HepG2 (cell line): Measurements from ENCODE around the gene MIX23. TPM values are rescaled to one million over a fixed set of nuclear protein-coding genes. Genes with fewer than 3 reads are reported as not detected.

Source experiments
- ADNP ChIP-seq: sonication (generic); formaldehyde crosslinking; IDR thresholded peaks from 2 replicates; pipeline ENCODE4 v1.4.0; 2020; ENCODE audit warnings: missing genetic modification reagents
- CBFB ChIP-seq: sonication (generic); formaldehyde crosslinking; IDR thresholded peaks from 2 replicates; pipeline ENCODE4 v1.4.0; 2020; ENCODE audit warnings: missing genetic modification reagents
- FOXJ3 ChIP-seq: sonication (generic); formaldehyde crosslinking; IDR thresholded peaks from 2 replicates; pipeline ENCODE4 v1.4.0; 2020; ENCODE audit warnings: missing genetic modification reagents, mild to moderate bottlenecking, borderline replicate concordance
- FOXO4 ChIP-seq: sonication (generic); formaldehyde crosslinking; conservative IDR thresholded peaks from 2 replicates; pipeline ENCODE4 v1.8.1; 2023; ENCODE audit warnings: missing genetic modification reagents
- GFI1 ChIP-seq: sonication (generic); formaldehyde crosslinking; IDR thresholded peaks from 2 replicates; pipeline ENCODE4 v1.5.0; 2020; ENCODE audit warnings: missing genetic modification reagents, mild to moderate bottlenecking, borderline replicate concordance
- HMG20B ChIP-seq: conservative IDR thresholded peaks from 2 replicates; pipeline ENCODE4 v1.6.1; 2016; ENCODE audit warnings: missing genetic modification reagents, missing compliant biosample characterization
- HNF4A ChIP-seq: sonication (generic); formaldehyde crosslinking; IDR thresholded peaks from 2 replicates; pipeline ENCODE4 v1.4.0; 2020; ENCODE audit warnings: missing genetic modification reagents
- HOXD1 ChIP-seq: sonication (generic); formaldehyde crosslinking; IDR thresholded peaks from 2 replicates; pipeline ENCODE4 v1.5.0; 2020; ENCODE audit warnings: missing genetic modification reagents
- MAX ChIP-seq: IDR thresholded peaks from 2 replicates; pipeline ENCODE4 v1.6.1; 2012; ENCODE audit warnings: inconsistent platforms
- PHF21A ChIP-seq: sonication (generic); formaldehyde crosslinking; IDR thresholded peaks from 2 replicates; pipeline ENCODE4 v1.5.0; 2020; ENCODE audit warnings: mild to moderate bottlenecking, missing genetic modification reagents
- SIX4 ChIP-seq: sonication (generic); formaldehyde crosslinking; IDR thresholded peaks from 2 replicates; pipeline ENCODE4 v1.4.0; 2020; ENCODE audit warnings: missing genetic modification reagents
- TARDBP ChIP-seq: sonication (generic); formaldehyde crosslinking; IDR thresholded peaks from 2 replicates; pipeline ENCODE4 v1.8.0; 2022; ENCODE audit warnings: mild to moderate bottlenecking, missing genetic modification reagents
- TFDP2 ChIP-seq: sonication (generic); formaldehyde crosslinking; IDR thresholded peaks from 2 replicates; pipeline ENCODE4 v1.4.0; 2020; ENCODE audit warnings: missing genetic modification reagents
- XRCC5 ChIP-seq: fragments of 200-400 bp; formaldehyde crosslinking; optimal IDR thresholded peaks from 2 replicates; pipeline ENCODE3; 2017; ENCODE audit warnings: mild to moderate bottlenecking, low read length
- ZMYM4 ChIP-seq: sonication (generic); formaldehyde crosslinking; IDR thresholded peaks from 2 replicates; pipeline ENCODE4 v1.8.1; 2023; ENCODE audit warnings: mild to moderate bottlenecking, missing genetic modification reagents
- ZNF124 ChIP-seq: sonication (generic); formaldehyde crosslinking; IDR thresholded peaks from 2 replicates; pipeline ENCODE4 v1.4.0; 2020; ENCODE audit warnings: missing genetic modification reagents
- ZNF441 ChIP-seq: sonication (generic); formaldehyde crosslinking; IDR thresholded peaks from 2 replicates; pipeline ENCODE4 v1.7.0; 2021; ENCODE audit warnings: missing genetic modification reagents, borderline replicate concordance
- ZNF512B ChIP-seq: sonication (generic); formaldehyde crosslinking; IDR thresholded peaks from 2 replicates; pipeline ENCODE4 v1.5.1; 2020; ENCODE audit warnings: missing genetic modification reagents, mild to moderate bottlenecking, borderline replicate concordance
- ZNF574 ChIP-seq: sonication (generic); formaldehyde crosslinking; IDR thresholded peaks from 2 replicates; pipeline ENCODE4 v1.4.0; 2020; ENCODE audit warnings: missing genetic modification reagents
- ZNF605 ChIP-seq: sonication (generic); formaldehyde crosslinking; IDR thresholded peaks from 2 replicates; pipeline ENCODE4 v1.8.0; 2022; ENCODE audit warnings: mild to moderate bottlenecking, missing genetic modification reagents
- ZNF670 ChIP-seq: sonication (generic); formaldehyde crosslinking; IDR thresholded peaks from 2 replicates; pipeline ENCODE4 v1.8.0; 2022; ENCODE audit warnings: mild to moderate bottlenecking, missing genetic modification reagents, borderline replicate concordance
- polyA plus RNA-seq, 8 experiments: library from polyadenylated mRNA; depleted of rRNA in 3 of 8; stranded (reverse) in 7 of 8; unstranded in 1 of 8; fragments of >200 nt; fragmentation: Illumina TruSeq in 4 of 8; extraction: Trizol in 4 of 8; gene quantifications; 2 replicates each; pipeline versions ENCODE4 v1.2.1 to v1.2.3, GENCODE V29; 2011 to 2016; ENCODE audit warnings: low read depth in 4 of 8, missing spikeins in 1 of 8, mixed read lengths in 1 of 8; ENCODE audit not compliant: insufficient read depth in 1 of 8
- total RNA-seq, 5 experiments: library from RNA; depleted of rRNA; stranded (reverse); fragments of >200 nt; fragmentation: Illumina TruSeq; extraction: Trizol; gene quantifications; 2 replicates each; pipeline ENCODE4 v1.2.3, GENCODE V29; 2016; ENCODE audit warnings: low read depth in 1 of 5

Gene MIX23
- total and polyA plus RNA-seq, 2 of the 13 experiments (the other 11 are each of a cell fraction or from before 2014, with no cell fraction given), result 20.0 to 152 TPM

- 0 out of 2 replicates have a peak, but pooled peaks have one; percentile 24 for TF ChIP-seq MAX
- TF ChIP-seq ZNF574 (CRISPR knock-in tag), result peak; percentile 57
- peak; percentile 62; the same call in 1 of the 2 replicates for TF ChIP-seq CBFB (CRISPR knock-in tag)
- peak; percentile 54; the same call in 1 of the 2 replicates for TF ChIP-seq SIX4 (CRISPR knock-in tag)
- peak; percentile 60; the same call in 1 of the 2 replicates for TF ChIP-seq ZNF124
- TF ChIP-seq ZNF441, result peak; percentile 63; the same call in 1 of the 2 replicates
- 0 out of 2 replicates have a peak, but pooled peaks have one; percentile 76 for TF ChIP-seq FOXO4 (CRISPR knock-in tag)
- TF ChIP-seq PHF21A (CRISPR knock-in tag), result peak; percentile 88; the same call in 1 of the 2 replicates
- peak; percentile 85; the same call in 1 of the 2 replicates for TF ChIP-seq ZNF670 (CRISPR knock-in tag)
- 0 out of 2 replicates have a peak, but pooled peaks have one; percentile 23 for TF ChIP-seq HOXD1 (CRISPR knock-in tag)
- TF ChIP-seq ZNF512B, result 0 out of 2 replicates have a peak, but pooled peaks have one; percentile 71
- TF ChIP-seq TARDBP (CRISPR knock-in tag), result peak; percentile 93
- TF ChIP-seq TFDP2 (CRISPR knock-in tag), result peak; percentile 32; the same call in 1 of the 2 replicates
- 0 out of 2 replicates have a peak, but pooled peaks have one; percentile 39 for TF ChIP-seq GFI1 (CRISPR knock-in tag)
- TF ChIP-seq ZNF605 (CRISPR knock-in tag), result peak; percentile 22; the same call in 1 of the 2 replicates
- TF ChIP-seq XRCC5, result peak; percentile 17
- peak; percentile 93; the same call in 1 of the 2 replicates for TF ChIP-seq FOXJ3 (CRISPR knock-in tag)
- peak; percentile 88 for TF ChIP-seq ZMYM4 (CRISPR knock-in tag)
- peak; percentile 99 for TF ChIP-seq HNF4A (CRISPR knock-in tag)
- TF ChIP-seq HMG20B (CRISPR knock-in tag), result 0 out of 2 replicates have a peak, but pooled peaks have one; percentile 34
- peak; percentile 42; the same call in 1 of the 2 replicates for TF ChIP-seq ADNP
Observed at GRCh38 chr3:122365582-122366378, 17.3 kb downstream of the MIX23 start (continued).
